Heart left ventricle (tissue), 16 donors: ENCODE data around the gene TRAF3. TPM values are rescaled to one million over a fixed set of nuclear protein-coding genes. Genes with fewer than 3 reads are reported as not detected.

Source experiments
- ATAC-seq, 4 donors: fragments of 200-7000 bp; cut with Tn5 transposase; one replicate each; pipeline ENCODE4 v1.9.1; 2020 to 2022; ENCODE audit warnings: moderate library complexity in 4 of 4, mild to moderate bottlenecking in 3 of 4, moderate number of reproducible peaks in 1 of 4
- DNase-seq, 5 donors: peaks; one replicate each; pipeline ENCODE4 v3.0.0-alpha.2; 2020
- H3K27ac ChIP-seq, 12 donors: fragments of 200-600 bp; sonication (generic) in 4 of 12; one replicate each; pipeline versions ENCODE4 v1.5.0 to v1.8.0; 2016 to 2022; ENCODE audit warnings: mild to moderate bottlenecking in 2 of 12
- H3K27me3 ChIP-seq, 9 donors: fragments of 200-600 bp; sonication (generic) in 2 of 9; one replicate each; pipeline versions ENCODE4 v1.5.1 to v1.8.0; 2016 to 2022; ENCODE audit warnings: mild to moderate bottlenecking in 3 of 9
- H3K36me3 ChIP-seq, 9 donors: fragments of 200-600 bp; sonication (generic) in 2 of 9; one replicate each; pipeline versions ENCODE4 v1.5.0 to v1.8.0; 2018 to 2022; ENCODE audit warnings: mild to moderate bottlenecking in 2 of 9
- H3K4me1 ChIP-seq, 12 donors: fragments of 200-600 bp; sonication (generic) in 4 of 12; one replicate each; pipeline versions ENCODE4 v1.5.0 to v1.8.0; 2016 to 2022; ENCODE audit warnings: mild to moderate bottlenecking in 3 of 12
- H3K4me3 ChIP-seq, 12 donors: fragments of 200-600 bp; sonication (generic) in 4 of 12; one replicate each; pipeline versions ENCODE4 v1.5.0 to v1.8.0; 2017 to 2022; ENCODE audit warnings: mild to moderate bottlenecking in 9 of 12, moderate library complexity in 4 of 12
- H3K9me3 ChIP-seq, 12 donors: fragments of 200-600 bp; sonication (generic) in 4 of 12; one replicate each; pipeline versions ENCODE4 v1.5.0 to v1.8.0; 2016 to 2022; ENCODE audit warnings: mild to moderate bottlenecking in 1 of 12
- POLR2A ChIP-seq, 2 donors: fragments of 450-650 bp; IDR thresholded peaks; one replicate each; pipeline ENCODE4 v1.6.1; 2017; ENCODE audit warnings: antibody characterized with exemption in 2 of 2, mild to moderate bottlenecking in 2 of 2, moderate library complexity in 2 of 2
- WGBS, 4 donors: extraction: QIAGEN DNeasy Blood & Tissue Kit in 2 of 4; methylation state at CpG; one replicate each; pipeline versions ENCODE4 v1.1.5 to v1.1.7; 2013 to 2018; 5-methylcytosine and 5-hydroxymethylcytosine counted together
- intact Hi-C, 10 donors: fragments of 100-400 bp; cut with DNase I; formaldehyde crosslinking; loops; one replicate each; pipeline versions ENCODE4 v1.11.1 to v1.14.2; 2022
- polyA plus RNA-seq, 2 donors: library from polyadenylated mRNA; stranded (reverse); fragments of 200-250 nt; gene quantifications; one replicate each; pipeline ENCODE4 v1.2.3, GENCODE V29; 2013
- total RNA-seq, 9 donors: library from RNA; depleted of rRNA in 2 of 9; stranded (reverse); fragments of >200 nt in 2 of 9; fragmentation: NEBNext Ultra II Directional in 3 of 9; extraction: Animal tissue kit (Norgen Biotek cat#: 25700) in 3 of 9; gene quantifications; one replicate each; pipeline versions ENCODE4 v1.1.0 to v1.2.4, GENCODE V29; 2016 to 2023
- TF ChIP-seq, protein P1 (sequence below), 12 donors: fragments of 200-600 bp; sonication (generic) in 4 of 12; IDR thresholded peaks; one replicate each; pipeline versions ENCODE4 v1.5.0 to v1.8.0; 2018 to 2022; ENCODE audit warnings: antibody characterized with exemption in 12 of 12, mild to moderate bottlenecking in 5 of 12
- donor health status: ischemic (EF 13 %, LVEDD 7.1; RV severe dilation, severe dysfunction).
- donor health status: healthy with polysubstance abuse.
- donor health status: DM: no; HTN: yes; CAD: no.
- donor health status: DM: no; HTN: no; CAD: no.
- donor health status: ischemic (EF 25% LVEDD 6.9; RV normal size, moderate dysfunction).
- donor health status: ischemic (EF 25% LVEDD 5.7; RV mildly dilated, moderate dysfunction).
- donor health status: healthy.
- donor health status: DM: yes; HTN: yes; CAD: no.
- donor health status: ischemic (EF 35%, LVEDD 5.7; RV mildly dilated, moderate dysfunction).
- donor health status: nonischemic (EF 11% LVEDD 7.7; RV severe dilation, severe dysfunction).
- donor health status: DM: yes; HTN: yes; CAD: no.
- donor health status: PGD.
- donor health status: ischemic (EF 29% LVEDD 5.4; RV normal size, mild dysfunction).
- donor health status: nonischemic (EF 23%, LVEDD 6.1; RV moderate dilation, normal function).

TRAF3 gene
- total and polyA plus RNA-seq, 11 donors, result 1.6 to 20.6 (median 10.6) TPM

DNA sequence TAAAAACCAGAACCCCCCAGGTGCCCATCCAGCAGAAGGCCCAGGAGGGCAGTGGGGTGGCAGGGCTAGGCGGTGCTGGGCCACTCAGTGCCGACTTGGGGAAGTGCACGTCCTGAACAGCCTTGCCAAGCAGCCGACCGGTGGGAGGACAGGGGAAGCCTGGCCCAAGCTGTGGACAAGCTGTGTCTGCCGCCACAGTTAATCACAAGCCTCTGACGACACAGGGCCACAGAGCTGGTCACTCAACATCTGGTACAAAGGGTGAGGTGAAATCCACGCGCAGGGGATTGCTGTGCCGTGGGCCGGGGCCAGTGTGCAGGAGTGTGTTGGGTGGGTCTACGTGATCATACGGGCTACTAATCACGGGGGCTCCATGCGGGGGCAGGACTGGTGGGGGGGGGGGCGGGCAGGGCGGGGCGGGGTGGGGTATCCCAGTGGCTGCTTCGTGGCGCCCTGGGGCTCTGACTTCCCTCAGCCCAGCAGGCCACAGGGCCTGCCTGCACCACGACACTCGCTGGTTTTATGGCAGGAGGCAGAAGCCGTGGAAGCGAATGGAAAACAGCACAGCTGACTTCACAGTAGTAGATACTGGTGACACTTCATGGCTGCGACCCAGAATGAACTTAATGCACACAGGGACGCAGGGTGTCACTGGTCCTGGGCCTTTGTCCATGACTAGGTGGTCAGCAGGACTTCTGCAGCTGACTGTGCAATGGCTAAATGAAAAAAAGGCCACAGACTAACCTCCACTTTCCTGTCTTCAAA is 155.4 kb downstream of the TRAF3 start:
- H3K27me3 ChIP-seq, result peaks cover 17 to 41% (median 28%) of the 10 kb centered on the region in 9 donors
- ATAC-seq, result no peak
- 87 to 92% (median 90%) methylated on average over 15 to 26 of the region's 26 CpGs for WGBS, 4 donors
- DNase-seq, result no peak
- H3K4me1 ChIP-seq, result peaks cover 13 to 31% (median 24%) of the 10 kb centered on the region in 12 donors
- no peak for TF ChIP-seq POLR2A (IDR thresholded peaks at IDR 0.05)
- TF ChIP-seq, protein P1, sequence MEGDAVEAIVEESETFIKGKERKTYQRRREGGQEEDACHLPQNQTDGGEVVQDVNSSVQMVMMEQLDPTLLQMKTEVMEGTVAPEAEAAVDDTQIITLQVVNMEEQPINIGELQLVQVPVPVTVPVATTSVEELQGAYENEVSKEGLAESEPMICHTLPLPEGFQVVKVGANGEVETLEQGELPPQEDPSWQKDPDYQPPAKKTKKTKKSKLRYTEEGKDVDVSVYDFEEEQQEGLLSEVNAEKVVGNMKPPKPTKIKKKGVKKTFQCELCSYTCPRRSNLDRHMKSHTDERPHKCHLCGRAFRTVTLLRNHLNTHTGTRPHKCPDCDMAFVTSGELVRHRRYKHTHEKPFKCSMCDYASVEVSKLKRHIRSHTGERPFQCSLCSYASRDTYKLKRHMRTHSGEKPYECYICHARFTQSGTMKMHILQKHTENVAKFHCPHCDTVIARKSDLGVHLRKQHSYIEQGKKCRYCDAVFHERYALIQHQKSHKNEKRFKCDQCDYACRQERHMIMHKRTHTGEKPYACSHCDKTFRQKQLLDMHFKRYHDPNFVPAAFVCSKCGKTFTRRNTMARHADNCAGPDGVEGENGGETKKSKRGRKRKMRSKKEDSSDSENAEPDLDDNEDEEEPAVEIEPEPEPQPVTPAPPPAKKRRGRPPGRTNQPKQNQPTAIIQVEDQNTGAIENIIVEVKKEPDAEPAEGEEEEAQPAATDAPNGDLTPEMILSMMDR (IDR thresholded peaks at IDR 0.05), result no peak
- H3K9me3 ChIP-seq, result no peaks in the 10 kb centered on the region
- no peak overlapping the region for H3K27ac ChIP-seq
- peaks cover 0 to 48% (median 33%) of the 10 kb centered on the region in 9 donors for H3K36me3 ChIP-seq
- H3K4me3 ChIP-seq, result no peak overlapping the region
- intact Hi-C loops, result no loop called here

DNA sequence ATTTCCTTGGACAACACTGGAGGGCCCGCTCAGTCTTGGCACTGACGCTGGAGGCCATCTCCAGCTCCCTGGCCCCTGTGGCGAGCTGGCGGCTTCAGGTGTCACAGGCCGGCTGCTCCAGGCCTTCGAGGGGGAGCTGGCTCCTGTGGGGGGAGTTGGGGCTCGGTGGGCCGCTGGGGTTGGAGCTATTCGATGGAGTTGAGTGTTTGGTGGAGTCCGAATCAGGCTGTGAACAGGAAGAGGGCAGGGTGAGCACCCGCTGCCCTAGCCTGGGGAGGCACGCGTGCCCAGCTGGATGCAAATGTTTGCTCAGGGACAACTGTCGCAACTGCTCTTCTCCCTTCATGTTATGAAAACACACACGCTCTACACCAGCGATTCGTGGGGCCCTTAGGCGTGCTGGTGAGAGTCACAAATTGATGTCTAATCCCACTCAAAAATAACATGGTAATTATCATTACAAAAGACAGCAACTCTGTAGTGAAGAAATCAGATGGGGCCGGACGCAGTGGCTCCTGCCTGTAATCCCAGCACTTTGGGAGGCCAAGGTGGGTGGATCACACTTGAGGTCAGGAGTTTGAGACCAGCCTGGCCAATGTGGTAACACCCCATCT is 156.5 kb downstream of the TRAF3 start:
- Histone ChIP-seq H3K4me3 (no peak overlapping the region), H3K27ac (no peak overlapping the region), H3K9me3 (no peaks in the 10 kb centered on the region), H3K27me3 (peaks cover 12 to 31% (median 18%) of the 10 kb centered on the region in 9 donors), H3K36me3 (peaks cover 0 to 57% (median 43%) of the 10 kb centered on the region in 9 donors), H3K4me1 (peaks cover 9 to 21% (median 14%) of the 10 kb centered on the region in 12 donors)
- no peak for ATAC-seq
- DNase-seq, result no peak
- intact Hi-C loops, result no loop called here
- no peak for TF ChIP-seq POLR2A (IDR thresholded peaks at IDR 0.05)
- TF ChIP-seq, protein P1 (IDR thresholded peaks at IDR 0.05), result no peak
- WGBS, 4 donors, result 92 to 96% (median 95%) methylated on average over 17 to 20 of the region's 20 CpGs

DNA sequence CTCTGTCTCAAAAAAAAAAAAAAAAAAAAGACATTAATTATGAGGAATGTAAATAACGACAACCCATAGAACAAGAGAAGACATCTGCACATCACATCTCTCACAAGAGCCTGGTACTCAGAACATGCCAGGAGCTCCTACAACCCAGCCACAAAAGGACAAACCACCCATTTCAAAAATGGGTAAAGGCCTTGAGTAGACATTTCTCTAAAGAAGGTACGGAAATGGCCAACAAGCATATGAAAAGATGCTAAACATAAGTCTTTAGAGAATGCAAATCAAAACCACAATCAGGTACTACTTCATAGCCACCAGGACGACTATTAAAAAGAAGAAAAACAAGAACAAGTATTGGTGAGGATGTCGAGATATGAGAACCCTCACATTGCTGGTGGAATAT is 158.5 kb downstream of the TRAF3 start:
- TF ChIP-seq POLR2A (IDR thresholded peaks at IDR 0.05), result no peak
- TF ChIP-seq, protein P1 (IDR thresholded peaks at IDR 0.05), result no peak
- H3K36me3 ChIP-seq, result peaks cover 0 to 77% (median 62%) of the 10 kb centered on the region in 9 donors
- H3K4me1 ChIP-seq, result peaks cover 0 to under 1% (median 0%) of the 10 kb centered on the region in 12 donors
- H3K9me3 ChIP-seq, result no peaks in the 10 kb centered on the region
- no peak overlapping the region for H3K27ac ChIP-seq
- H3K27me3 ChIP-seq, result peaks cover 0 to 10% (median 0%) of the 10 kb centered on the region in 9 donors
- no peak for ATAC-seq
- DNase-seq, result no peak
- H3K4me3 ChIP-seq, result no peak overlapping the region
- WGBS, 4 donors, result 92 to 96% (median 94%) methylated on average over 4 of the region's 4 CpGs
- intact Hi-C loops, result no loop called here
